Breast epithelium (tissue), 4 donors: ENCODE measurements around the gene OVAAL. TPM values are rescaled to one million over a fixed set of nuclear protein-coding genes. Genes with fewer than 3 reads are reported as not detected.

Source experiments
- DNase-seq, 2 donors: peaks; one replicate each; pipeline ENCODE4 v3.0.0-alpha.2; 2019; ENCODE audit warnings: low spot score in 2 of 2
- H3K27ac ChIP-seq, 2 donors: fragments of 200-600 bp; sonication (generic) in 1 of 2; one replicate each; pipeline ENCODE4 v1.5.1; 2016 to 2019; ENCODE audit warnings: mild to moderate bottlenecking in 1 of 2
- H3K27me3 ChIP-seq, 2 donors: fragments of 200-600 bp; sonication (generic) in 1 of 2; one replicate each; pipeline versions ENCODE4 v1.5.1 to v1.6.0; 2017 to 2019; ENCODE audit warnings: control low read depth in 1 of 2, mild to moderate bottlenecking in 1 of 2
- H3K36me3 ChIP-seq: fragments of 200-600 bp; one replicate; pipeline ENCODE4 v1.5.1; 2019
- H3K4me1 ChIP-seq, 2 donors: fragments of 200-600 bp; sonication (generic); one replicate each; pipeline ENCODE4 v1.5.1; 2016 to 2019; ENCODE audit warnings: control low read depth in 1 of 2
- H3K4me3 ChIP-seq, 3 donors: fragments of 200-600 bp; sonication (generic); 1 replicate in 2 of 3; 2 replicates in 1 of 3; pipeline ENCODE4 v1.5.1; 2016 to 2019; ENCODE audit warnings: mild to moderate bottlenecking in 3 of 3, moderate library complexity in 2 of 3
- H3K9me3 ChIP-seq, 2 donors: fragments of 200-600 bp; sonication (generic) in 1 of 2; one replicate each; pipeline ENCODE4 v1.5.1; 2016 to 2019; ENCODE audit warnings: control low read depth in 1 of 2
- CTCF ChIP-seq, 3 donors: fragments of 450-650 bp; IDR thresholded peaks; one replicate each; pipeline ENCODE4 v1.5.1; 2016 to 2017; ENCODE audit warnings: antibody characterized with exemption in 3 of 3, mild to moderate bottlenecking in 3 of 3, moderate library complexity in 3 of 3
- POLR2A ChIP-seq: fragments of 450-650 bp; IDR thresholded peaks from one replicate; pipeline ENCODE4 v1.6.1; 2016; ENCODE audit warnings: antibody characterized with exemption, mild to moderate bottlenecking, moderate library complexity
- POLR2AphosphoS5 ChIP-seq, 3 donors: sonication (generic); formaldehyde crosslinking; IDR thresholded peaks; one replicate each; pipeline ENCODE4 v1.6.1; 2017; ENCODE audit warnings: antibody characterized with exemption in 3 of 3
- intact Hi-C: fragments of 100-400 bp; cut with DNase I; formaldehyde crosslinking; loops from one replicate; pipeline ENCODE4 v1.15.1; 2023; ENCODE audit warnings: low total_unique reads
- total RNA-seq, 3 donors: library from RNA; depleted of rRNA; stranded (reverse); fragments of >200 nt; gene quantifications; one replicate each; pipeline ENCODE4 v1.1.0, GENCODE V29; 2016

OVAAL gene
- total RNA-seq, 3 donors from 2014 or later = not detected

GRCh38 chr1:180532854-180533253 is 25.9 kb upstream of the OVAAL start:
- Histone ChIP-seq H3K36me3 (no peaks in the 10 kb centered on the region), H3K4me1 (no peaks in the 10 kb centered on the region), H3K9me3 (no peaks in the 10 kb centered on the region), H3K4me3 (no peak overlapping the region), H3K27me3 (no peaks in the 10 kb centered on the region), H3K27ac (no peak overlapping the region)
- DNase-seq = no peak
- intact Hi-C loops = loop anchor here (10.0 kb wide), 1 partner anchor 1892 kb away; no protein-coding TSS in a partner anchor
- TF ChIP-seq POLR2AphosphoS5 (IDR thresholded peaks at IDR 0.05) = no peak
- TF ChIP-seq CTCF (IDR thresholded peaks at IDR 0.05) = no peak
- TF ChIP-seq POLR2A = no peak

GRCh38 chr1:180533266-180533987 is 25.3 kb upstream of the OVAAL start:
- Histone ChIP-seq H3K27me3 (no peaks in the 10 kb centered on the region), H3K4me1 (no peaks in the 10 kb centered on the region), H3K4me3 (no peak overlapping the region), H3K9me3 (no peaks in the 10 kb centered on the region), H3K27ac (no peak overlapping the region), H3K36me3 (no peaks in the 10 kb centered on the region)
- TF ChIP-seq CTCF (IDR thresholded peaks at IDR 0.05) (peak; percentile 29 to 72 (median 42)), POLR2AphosphoS5 (IDR thresholded peaks at IDR 0.05) (no peak), POLR2A (no peak)
- intact Hi-C loops = loop anchor here (10.0 kb wide), 1 partner anchor 1891 kb away; no protein-coding TSS in a partner anchor
- DNase-seq = peak in 1 of 2 donors; percentile 63

GRCh38 chr1:180534214-180534613 is 24.6 kb upstream of the OVAAL start:
- Histone ChIP-seq H3K27ac (no peak overlapping the region), H3K36me3 (no peaks in the 10 kb centered on the region), H3K27me3 (no peaks in the 10 kb centered on the region), H3K4me3 (no peak overlapping the region), H3K9me3 (no peaks in the 10 kb centered on the region), H3K4me1 (no peaks in the 10 kb centered on the region)
- intact Hi-C loops = loop anchor here (10.0 kb wide), 1 partner anchor 1891 kb away; no protein-coding TSS in a partner anchor
- TF ChIP-seq CTCF (IDR thresholded peaks at IDR 0.05) (no peak), POLR2A (no peak)
- no peak for DNase-seq

GRCh38 chr1:180535418-180535999 is 23.3 kb upstream of the OVAAL start:
- no peaks in the 10 kb centered on the region for H3K4me1 ChIP-seq
- H3K27me3 ChIP-seq = no peaks in the 10 kb centered on the region
- H3K4me3 ChIP-seq = no peak overlapping the region
- intact Hi-C loops = loop anchor here (10.0 kb wide), 1 partner anchor 1889 kb away; no protein-coding TSS in a partner anchor
- no peaks in the 10 kb centered on the region for H3K36me3 ChIP-seq
- TF ChIP-seq POLR2AphosphoS5 (IDR thresholded peaks at IDR 0.05) (no peak), CTCF (IDR thresholded peaks at IDR 0.05) (no peak), POLR2A (no peak)
- no peak for DNase-seq
- H3K27ac ChIP-seq = no peak overlapping the region
- no peaks in the 10 kb centered on the region for H3K9me3 ChIP-seq

GRCh38 chr1:180536821-180537372 is 21.9 kb upstream of the OVAAL start:
- Histone ChIP-seq H3K4me3 (no peak overlapping the region), H3K36me3 (no peaks in the 10 kb centered on the region), H3K27me3 (no peaks in the 10 kb centered on the region), H3K27ac (no peak overlapping the region), H3K9me3 (no peaks in the 10 kb centered on the region), H3K4me1 (no peaks in the 10 kb centered on the region)
- TF ChIP-seq POLR2AphosphoS5 (IDR thresholded peaks at IDR 0.05) = no peak
- DNase-seq = no peak
- intact Hi-C loops = loop anchor here (10.0 kb wide), 1 partner anchor 1888 kb away; no protein-coding TSS in a partner anchor
